Natural killer cell (primary cell): ENCODE data around the gene PHACTR2. TPM values are rescaled to one million over a fixed set of nuclear protein-coding genes. Genes with fewer than 3 reads are reported as not detected.

Experiments
- ATAC-seq, 3 donors: fragments of 150-1000 bp in 2 of 3; fragments of 200-7000 bp in 1 of 3; cut with Tn5 transposase; 1 replicate in 1 of 3; 2 replicates in 2 of 3; pipeline ENCODE4 v1.10.0; 2021; ENCODE audit warnings: mild to moderate bottlenecking in 2 of 3, moderate library complexity in 2 of 3
- DNase-seq, 2 donors: peaks; one replicate each; pipeline versions ENCODE4 v3.0.0 to v3.0.0-alpha.2; 2013 to 2021; ENCODE audit warnings: mixed read lengths in 1 of 2
- H3K27ac ChIP-seq: one replicate; pipeline ENCODE4 v1.5.1; 2013; ENCODE audit warnings: mild to moderate bottlenecking, low read length
- H3K27me3 ChIP-seq: one replicate; pipeline ENCODE4 v1.6.1; 2013; ENCODE audit warnings: low read length; ENCODE audit not compliant: control insufficient read depth, insufficient read depth
- H3K36me3 ChIP-seq: one replicate; pipeline ENCODE4 v1.6.1; 2013; ENCODE audit warnings: low read length; ENCODE audit not compliant: control insufficient read depth, insufficient read depth
- H3K4me1 ChIP-seq: one replicate; pipeline ENCODE4 v1.6.1; 2013; ENCODE audit warnings: low read length; ENCODE audit not compliant: control insufficient read depth, insufficient read depth
- H3K4me3 ChIP-seq: one replicate; pipeline ENCODE4 v1.5.1; 2013; ENCODE audit warnings: low read length
- H3K9me3 ChIP-seq: one replicate; pipeline ENCODE4 v1.6.1; 2013; ENCODE audit warnings: low read length; ENCODE audit not compliant: control insufficient read depth, insufficient read depth
- H3K27ac Mint-ChIP-seq, 2 donors: one replicate each; pipeline ENCODE4 v1.8.0; 2022; ENCODE audit warnings: mild to moderate bottlenecking in 2 of 2, mixed read lengths in 2 of 2, moderate library complexity in 1 of 2
- H3K27me3 Mint-ChIP-seq, 2 donors: one replicate each; pipeline ENCODE4 v1.8.0; 2022; ENCODE audit warnings: low read depth in 2 of 2, mixed read lengths in 2 of 2
- H3K36me3 Mint-ChIP-seq: one replicate; pipeline ENCODE4 v1.8.0; 2022; ENCODE audit warnings: mixed read lengths
- H3K4me1 Mint-ChIP-seq, 2 donors: one replicate each; pipeline ENCODE4 v1.8.0; 2022; ENCODE audit warnings: mixed read lengths in 2 of 2
- H3K4me3 Mint-ChIP-seq: one replicate; pipeline ENCODE4 v1.8.0; 2022; ENCODE audit warnings: mild to moderate bottlenecking, moderate library complexity, mixed read lengths
- H3K9me3 Mint-ChIP-seq, 2 donors: one replicate each; pipeline ENCODE4 v1.8.0; 2022; ENCODE audit warnings: mixed read lengths in 2 of 2
- WGBS: methylation state at CpG from one replicate; pipeline ENCODE4 v1.1.7; 2013; ENCODE audit warnings: missing lambda C conversion rate; ENCODE audit not compliant: insufficient coverage; 5-methylcytosine and 5-hydroxymethylcytosine counted together
- intact Hi-C: fragments of 100-400 bp; cut with micrococcal nuclease; formaldehyde crosslinking; loops from one replicate; pipeline ENCODE4 v1.14.2; 2022
- total RNA-seq, 4 donors: library from RNA; stranded (reverse); fragments of 120-200 nt in 1 of 4; gene quantifications; one replicate each; pipeline versions ENCODE4 v1.2.3 to v1.2.4, GENCODE V29; 2013 to 2022
- TF ChIP-seq, protein P1 (sequence below): fragments of 200-600 bp; IDR thresholded peaks from one replicate; pipeline ENCODE4 v1.8.0; 2022; ENCODE audit warnings: antibody characterized with exemption

Gene PHACTR2
- total RNA-seq, 3 donors from 2014 or later (not counting 1 experiment from before 2014, with no cell fraction given), result 23.8 to 32.7 (median 24.9) TPM

DNA sequence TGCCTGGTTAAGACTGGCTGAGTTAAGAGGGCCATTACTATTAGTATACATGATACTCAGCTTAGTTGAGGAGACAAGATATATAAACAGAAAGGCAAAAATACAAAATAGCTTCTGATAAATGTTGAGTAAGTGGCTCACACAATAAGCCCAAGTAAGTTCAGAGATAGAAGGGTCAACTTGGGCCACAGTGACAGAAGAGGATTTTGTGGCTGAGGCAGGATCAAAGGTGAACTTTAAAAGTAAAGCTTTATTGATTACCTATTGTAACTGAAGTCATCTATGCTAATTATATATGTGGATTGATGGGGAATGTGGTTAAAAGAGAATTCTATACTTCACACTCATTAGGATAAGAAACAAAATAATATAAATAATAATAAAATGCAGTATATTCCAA, 80.8 kb downstream of the PHACTR2 start:
- Histone ChIP-seq H3K4me3 (no peak overlapping the region), H3K27me3 (no peaks in the 10 kb centered on the region), H3K9me3 (no peaks in the 10 kb centered on the region), H3K36me3 (peaks cover 2% of the 10 kb centered on the region), H3K27ac (no peak overlapping the region), H3K4me1 (no peaks in the 10 kb centered on the region)
- Mint-ChIP-seq H3K27me3 (no peaks in the 10 kb centered on the region), H3K4me1 (peaks cover 0 to 5% of the 10 kb centered on the region in 2 donors), H3K9me3 (no peaks in the 10 kb centered on the region), H3K36me3 (no peaks in the 10 kb centered on the region), H3K27ac (no peak overlapping the region), H3K4me3 (no peak overlapping the region)
- no peak for ATAC-seq
- TF ChIP-seq, protein P1, sequence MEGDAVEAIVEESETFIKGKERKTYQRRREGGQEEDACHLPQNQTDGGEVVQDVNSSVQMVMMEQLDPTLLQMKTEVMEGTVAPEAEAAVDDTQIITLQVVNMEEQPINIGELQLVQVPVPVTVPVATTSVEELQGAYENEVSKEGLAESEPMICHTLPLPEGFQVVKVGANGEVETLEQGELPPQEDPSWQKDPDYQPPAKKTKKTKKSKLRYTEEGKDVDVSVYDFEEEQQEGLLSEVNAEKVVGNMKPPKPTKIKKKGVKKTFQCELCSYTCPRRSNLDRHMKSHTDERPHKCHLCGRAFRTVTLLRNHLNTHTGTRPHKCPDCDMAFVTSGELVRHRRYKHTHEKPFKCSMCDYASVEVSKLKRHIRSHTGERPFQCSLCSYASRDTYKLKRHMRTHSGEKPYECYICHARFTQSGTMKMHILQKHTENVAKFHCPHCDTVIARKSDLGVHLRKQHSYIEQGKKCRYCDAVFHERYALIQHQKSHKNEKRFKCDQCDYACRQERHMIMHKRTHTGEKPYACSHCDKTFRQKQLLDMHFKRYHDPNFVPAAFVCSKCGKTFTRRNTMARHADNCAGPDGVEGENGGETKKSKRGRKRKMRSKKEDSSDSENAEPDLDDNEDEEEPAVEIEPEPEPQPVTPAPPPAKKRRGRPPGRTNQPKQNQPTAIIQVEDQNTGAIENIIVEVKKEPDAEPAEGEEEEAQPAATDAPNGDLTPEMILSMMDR, result no peak
- no peak for DNase-seq
- intact Hi-C loops, result no loop called here

DNA sequence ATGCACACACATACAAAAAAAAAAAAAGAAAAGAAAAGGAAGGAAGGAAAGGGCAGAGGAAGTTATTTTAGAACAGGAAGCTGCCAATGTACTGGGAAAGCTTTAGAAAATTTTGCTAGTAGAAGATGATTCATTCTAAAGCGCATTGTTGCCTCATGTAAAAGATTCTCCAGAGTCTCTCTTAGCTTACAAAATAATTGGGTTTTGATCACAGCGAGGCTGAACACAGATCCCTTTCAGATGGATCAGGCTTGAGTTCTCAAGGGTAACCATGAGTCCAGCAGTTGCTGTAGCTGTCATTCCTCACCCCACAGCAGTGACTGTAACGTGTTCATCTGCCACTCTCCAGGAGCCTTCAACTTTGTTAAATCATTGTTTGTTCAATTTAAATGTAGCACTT, 81.9 kb downstream of the PHACTR2 start:
- no peaks in the 10 kb centered on the region for H3K9me3 ChIP-seq
- no peaks in the 10 kb centered on the region for H3K9me3 Mint-ChIP-seq
- H3K27ac Mint-ChIP-seq, result no peak overlapping the region
- H3K27ac ChIP-seq, result no peak overlapping the region
- WGBS, result 94% methylated on average over 3 of the region's 3 CpGs
- no peaks in the 10 kb centered on the region for H3K36me3 Mint-ChIP-seq
- H3K4me1 Mint-ChIP-seq, result peaks cover 0 to 5% of the 10 kb centered on the region in 2 donors
- no peaks in the 10 kb centered on the region for H3K36me3 ChIP-seq
- no peaks in the 10 kb centered on the region for H3K4me1 ChIP-seq
- TF ChIP-seq, protein P1, result no peak
- no peak for DNase-seq
- ATAC-seq, result no peak
- no peak overlapping the region for H3K4me3 ChIP-seq
- H3K27me3 ChIP-seq, result no peaks in the 10 kb centered on the region
- intact Hi-C loops, result no loop called here
- no peak overlapping the region for H3K4me3 Mint-ChIP-seq
- no peaks in the 10 kb centered on the region for H3K27me3 Mint-ChIP-seq

DNA sequence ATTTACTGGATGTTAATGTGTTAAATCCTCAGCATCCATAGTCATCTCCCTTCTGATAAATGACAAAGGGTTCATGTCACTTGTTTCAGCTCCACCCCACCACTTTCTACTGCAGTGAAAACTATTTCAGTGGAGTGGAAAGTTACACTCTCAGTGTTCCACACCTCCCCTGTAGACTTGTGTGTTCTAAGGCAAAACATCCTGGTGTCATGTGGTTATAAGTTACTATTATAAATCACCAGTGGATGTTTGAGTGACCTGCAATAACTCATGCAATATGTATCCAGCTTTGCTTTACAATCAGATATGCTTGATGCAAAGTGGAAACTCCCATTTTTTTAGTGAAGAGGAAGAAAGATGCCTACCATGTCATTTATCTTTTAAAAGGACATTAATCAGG, 83.3 kb downstream of the PHACTR2 start:
- intact Hi-C loops, result no loop called here
- Histone ChIP-seq H3K4me1 (no peaks in the 10 kb centered on the region), H3K36me3 (peaks cover 10% of the 10 kb centered on the region), H3K9me3 (no peaks in the 10 kb centered on the region), H3K27ac (no peak overlapping the region), H3K27me3 (no peaks in the 10 kb centered on the region), H3K4me3 (no peak overlapping the region)
- no peaks in the 10 kb centered on the region for H3K27me3 Mint-ChIP-seq
- TF ChIP-seq, protein P1, result no peak
- DNase-seq, result no peak
- H3K9me3 Mint-ChIP-seq, result no peaks in the 10 kb centered on the region
- no peaks in the 10 kb centered on the region for H3K36me3 Mint-ChIP-seq
- H3K4me3 Mint-ChIP-seq, result no peak overlapping the region
- no peak for ATAC-seq
- H3K4me1 Mint-ChIP-seq, result peaks cover 0 to 5% of the 10 kb centered on the region in 2 donors
- no peak overlapping the region for H3K27ac Mint-ChIP-seq

DNA sequence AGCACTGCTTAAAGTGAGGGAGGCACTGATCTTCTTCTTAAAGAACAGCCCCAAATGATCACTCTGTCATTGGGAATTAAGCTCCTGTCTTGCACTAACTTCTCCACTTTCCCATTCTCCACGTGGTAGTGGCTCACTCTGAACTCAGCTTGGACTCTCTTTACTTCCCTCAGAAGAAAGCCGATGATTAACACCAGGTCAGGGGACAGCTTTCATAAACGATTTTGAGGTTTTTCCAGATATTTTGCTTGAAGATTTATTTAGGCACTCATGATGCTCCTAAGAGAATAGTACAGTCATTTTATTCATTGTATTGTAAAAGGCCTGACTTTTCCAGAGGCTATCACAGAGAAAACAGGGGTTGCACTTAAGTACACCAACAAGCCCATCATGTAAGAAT, 84.4 kb downstream of the PHACTR2 start:
- Histone ChIP-seq H3K27me3 (no peaks in the 10 kb centered on the region), H3K27ac (no peak overlapping the region), H3K9me3 (no peaks in the 10 kb centered on the region), H3K4me3 (no peak overlapping the region), H3K36me3 (peaks cover 14% of the 10 kb centered on the region), H3K4me1 (no peaks in the 10 kb centered on the region)
- TF ChIP-seq, protein P1, result no peak
- Mint-ChIP-seq H3K27ac (no peak overlapping the region), H3K27me3 (no peaks in the 10 kb centered on the region), H3K4me3 (no peak overlapping the region), H3K9me3 (no peaks in the 10 kb centered on the region), H3K36me3 (no peaks in the 10 kb centered on the region), H3K4me1 (peaks cover 0 to 5% of the 10 kb centered on the region in 2 donors)
- DNase-seq (no peak), ATAC-seq (no peak)
- WGBS, result 79% methylated on average over 3 of the region's 3 CpGs
- intact Hi-C loops, result no loop called here
